ENCODE results near the gene SOAT1. TPM values are rescaled to one million over a fixed set of nuclear protein-coding genes. Genes with fewer than 3 reads are reported as not detected.
"Not testable (repeated sequence)": the region's sequence is repeated elsewhere in the genome, so short reads cannot be mapped to it uniquely, and the experiment has no call there.

The SOAT1 gene
- total RNA-seq (ENCODE audit: low replicate concordance) = 40.9 and 67.5 TPM in 2 replicates

DNA sequence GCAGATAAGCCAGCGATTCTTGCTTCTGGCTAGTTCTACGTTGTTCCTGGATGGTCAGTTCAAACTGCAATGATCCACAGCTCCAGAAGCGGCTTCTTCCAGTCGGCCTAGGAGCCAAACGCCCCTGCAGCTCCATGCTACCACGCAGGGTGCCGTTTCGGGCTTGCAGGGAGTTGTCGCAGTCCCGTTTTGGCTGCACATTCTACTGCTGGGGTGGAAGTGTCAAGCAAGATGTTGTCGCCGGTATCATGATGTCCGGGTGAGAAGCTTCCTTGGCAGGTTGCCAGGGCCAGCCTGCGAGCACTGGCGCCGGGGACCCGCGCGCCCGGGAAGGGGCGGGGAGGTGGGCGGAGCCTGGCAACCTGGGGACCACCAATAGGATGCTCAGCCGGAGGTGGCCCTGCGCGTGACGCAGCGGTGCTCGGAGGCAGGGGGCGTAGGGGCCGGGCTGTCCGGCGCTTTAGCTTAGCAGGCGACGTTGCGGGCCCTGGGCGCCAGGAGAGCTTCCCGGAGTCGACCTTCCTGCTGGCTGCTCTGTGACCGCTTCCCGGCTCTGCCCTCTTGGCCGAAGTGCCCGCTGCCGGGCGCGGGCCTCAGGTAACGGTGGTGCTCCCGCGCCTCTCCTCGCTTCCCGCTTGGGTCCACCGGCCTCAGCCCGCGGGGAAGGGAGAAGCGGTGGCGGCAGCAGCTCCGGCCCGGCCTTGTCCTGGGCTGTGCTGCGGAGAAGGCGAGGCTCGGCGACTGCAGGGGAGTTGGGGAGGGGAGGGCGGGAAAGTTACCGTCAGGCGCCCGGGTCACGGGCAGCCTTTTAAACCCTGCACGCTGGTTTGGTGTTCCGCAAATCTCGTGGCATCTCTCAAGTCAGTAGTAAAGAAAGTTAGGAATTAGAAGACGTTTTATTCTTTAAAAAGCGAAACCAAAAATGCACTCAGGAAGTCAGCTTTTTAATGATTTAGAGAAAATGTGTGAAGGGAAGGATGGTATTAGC lies at the start of gene SOAT1:
Gene SOAT1 (plus strand): TSS at position 458 of the 988 bp plus-strand sequence. CDS start 8,888 bp downstream, outside the sequence.
- TF ChIP-seq, protein P1, sequence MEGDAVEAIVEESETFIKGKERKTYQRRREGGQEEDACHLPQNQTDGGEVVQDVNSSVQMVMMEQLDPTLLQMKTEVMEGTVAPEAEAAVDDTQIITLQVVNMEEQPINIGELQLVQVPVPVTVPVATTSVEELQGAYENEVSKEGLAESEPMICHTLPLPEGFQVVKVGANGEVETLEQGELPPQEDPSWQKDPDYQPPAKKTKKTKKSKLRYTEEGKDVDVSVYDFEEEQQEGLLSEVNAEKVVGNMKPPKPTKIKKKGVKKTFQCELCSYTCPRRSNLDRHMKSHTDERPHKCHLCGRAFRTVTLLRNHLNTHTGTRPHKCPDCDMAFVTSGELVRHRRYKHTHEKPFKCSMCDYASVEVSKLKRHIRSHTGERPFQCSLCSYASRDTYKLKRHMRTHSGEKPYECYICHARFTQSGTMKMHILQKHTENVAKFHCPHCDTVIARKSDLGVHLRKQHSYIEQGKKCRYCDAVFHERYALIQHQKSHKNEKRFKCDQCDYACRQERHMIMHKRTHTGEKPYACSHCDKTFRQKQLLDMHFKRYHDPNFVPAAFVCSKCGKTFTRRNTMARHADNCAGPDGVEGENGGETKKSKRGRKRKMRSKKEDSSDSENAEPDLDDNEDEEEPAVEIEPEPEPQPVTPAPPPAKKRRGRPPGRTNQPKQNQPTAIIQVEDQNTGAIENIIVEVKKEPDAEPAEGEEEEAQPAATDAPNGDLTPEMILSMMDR (IDR thresholded peaks at IDR 0.05; ENCODE audit: insufficient read depth, low read length) = peak; percentile 28
- H3K4me3 ChIP-seq (ENCODE audit: low read depth, low read length) = peak within 1 kb of the TSS; percentile 78

DNA sequence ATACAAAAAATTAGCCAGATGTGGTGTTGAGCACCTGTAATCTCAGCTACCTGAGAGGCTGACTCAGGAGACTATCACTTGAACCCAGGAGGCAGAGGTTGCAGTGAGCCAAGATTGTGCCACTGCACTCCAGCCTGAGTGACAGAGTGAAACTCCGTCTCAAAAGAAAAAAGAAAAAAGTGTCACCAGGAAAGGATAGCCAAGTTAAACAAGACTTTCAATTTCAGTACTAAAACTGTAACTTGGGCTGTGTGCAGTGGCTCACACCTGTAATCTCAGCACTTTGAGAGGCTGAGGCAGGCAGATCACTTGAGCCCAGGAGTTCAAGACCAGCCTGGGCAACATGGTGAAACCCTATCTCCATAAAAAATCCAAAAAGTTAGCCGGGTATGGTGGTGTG lies 48.2 kb upstream of the SOAT1 start:
- not testable (repeated sequence) for H3K4me3 ChIP-seq (ENCODE audit: low read depth, low read length); DNase-seq (ENCODE audit: low read depth)

More for the DNA sequence above, at the start of gene SOAT1:
- DNase-seq (ENCODE audit: low read depth) = peak; percentile 84

DNA sequence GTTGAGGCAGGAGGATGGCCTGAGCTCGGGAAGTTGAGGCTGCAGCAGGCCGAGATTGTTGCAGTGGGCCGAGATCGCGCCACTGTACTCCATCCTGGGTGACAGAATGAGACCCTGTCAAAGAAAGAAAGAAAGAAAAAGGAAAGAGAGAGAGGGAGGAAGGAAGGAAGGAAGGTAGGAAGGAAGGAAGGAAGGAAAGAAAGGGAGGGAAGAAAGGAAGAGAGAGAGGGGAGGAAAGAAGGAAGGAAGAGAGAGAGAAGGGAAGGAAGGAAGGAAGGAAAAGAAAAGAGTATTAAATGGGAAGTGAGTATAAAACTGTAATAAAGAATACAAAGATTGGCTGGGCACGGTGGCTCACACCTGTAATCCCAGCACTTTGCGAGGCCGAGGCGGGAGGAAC lies 45.7 kb upstream of the SOAT1 start:
- TF ChIP-seq, protein P1 (IDR thresholded peaks at IDR 0.05; ENCODE audit: insufficient read depth, low read length) = no peak
- DNase-seq (ENCODE audit: low read depth) = no peak
- no peak overlapping the region for H3K4me3 ChIP-seq (ENCODE audit: low read depth, low read length)

DNA sequence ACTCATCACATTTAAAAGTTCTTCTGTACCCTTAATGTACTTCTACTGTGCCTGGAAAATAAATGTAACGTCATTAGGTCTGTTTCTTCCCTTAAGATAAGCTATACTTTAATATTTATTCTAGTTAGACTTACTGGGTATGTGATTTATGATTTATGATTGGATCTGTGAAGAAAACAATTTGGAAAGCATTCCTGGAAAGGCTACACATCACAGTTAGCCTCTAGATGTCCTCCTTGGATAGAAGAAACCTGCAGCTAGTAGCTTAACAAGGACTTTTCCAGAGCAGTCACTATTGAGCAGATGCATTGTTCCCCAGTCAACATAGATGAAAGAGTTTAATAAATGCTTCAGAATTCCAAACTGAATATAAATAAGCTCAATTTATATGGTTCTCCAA lies 41.9 kb upstream of the SOAT1 start:
- no peak overlapping the region for H3K4me3 ChIP-seq (ENCODE audit: low read depth, low read length)
- TF ChIP-seq, protein P1 (IDR thresholded peaks at IDR 0.05; ENCODE audit: insufficient read depth, low read length) = peak; percentile 61
- DNase-seq (ENCODE audit: low read depth) = peak; percentile 79

DNA sequence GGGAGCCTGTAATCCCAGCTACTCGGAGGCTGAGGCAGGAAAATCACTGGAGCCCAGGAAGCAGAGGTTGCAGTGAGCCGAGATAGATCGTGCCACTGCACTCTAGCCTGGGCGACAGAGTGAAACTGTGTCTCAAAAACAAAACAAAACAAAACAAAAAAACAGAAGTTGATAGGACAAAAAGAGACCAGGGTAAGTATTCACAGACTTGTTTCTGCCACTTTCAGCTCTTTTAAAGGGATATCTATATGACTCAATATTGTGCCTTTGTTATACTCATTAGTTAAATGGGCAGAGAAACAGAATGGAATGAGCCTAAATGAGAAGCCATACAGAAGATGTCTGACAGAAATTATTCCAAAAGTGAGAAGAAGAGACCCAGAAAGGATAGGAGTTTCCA lies 41.0 kb upstream of the SOAT1 start:
- TF ChIP-seq, protein P1 (IDR thresholded peaks at IDR 0.05; ENCODE audit: insufficient read depth, low read length) = no peak
- no peak for DNase-seq (ENCODE audit: low read depth)
- no peak overlapping the region for H3K4me3 ChIP-seq (ENCODE audit: low read depth, low read length)

DNA sequence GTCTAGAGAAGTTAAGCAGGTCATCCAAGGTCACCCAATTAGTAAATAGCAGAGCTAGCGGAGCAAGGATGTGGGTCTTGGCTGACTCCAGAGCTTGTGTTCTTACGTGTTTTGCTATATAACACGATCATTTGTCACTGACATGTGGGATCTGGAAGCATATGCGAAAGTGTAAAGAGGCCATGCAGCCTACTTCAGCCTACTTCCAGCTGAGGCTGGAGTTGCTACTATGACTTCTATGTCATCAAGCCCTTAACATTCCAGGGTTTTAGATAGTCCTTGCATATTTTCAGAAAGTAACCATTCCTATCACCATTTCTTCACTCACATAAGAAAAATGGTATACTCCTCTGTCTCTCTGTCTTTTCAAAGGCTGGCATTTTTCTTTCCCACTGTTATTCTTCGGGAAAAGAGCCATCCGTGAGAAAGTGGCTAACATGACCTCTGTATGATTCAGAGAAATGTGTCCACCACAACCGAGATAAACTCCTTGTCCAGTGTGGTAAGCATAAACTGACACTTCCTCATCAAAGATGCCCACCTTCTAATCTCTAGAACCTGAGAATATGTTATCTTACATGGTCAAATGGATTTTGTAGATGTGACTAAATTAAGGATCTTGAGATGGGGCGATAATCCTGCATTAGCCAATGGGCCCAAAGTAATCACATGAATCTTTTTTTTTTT lies 40.2 kb upstream of the SOAT1 start:
- H3K4me3 ChIP-seq (ENCODE audit: low read depth, low read length) = no peak overlapping the region
- TF ChIP-seq, protein P1 (IDR thresholded peaks at IDR 0.05; ENCODE audit: insufficient read depth, low read length) = no peak
- DNase-seq (ENCODE audit: low read depth) = peak; percentile 50

DNA sequence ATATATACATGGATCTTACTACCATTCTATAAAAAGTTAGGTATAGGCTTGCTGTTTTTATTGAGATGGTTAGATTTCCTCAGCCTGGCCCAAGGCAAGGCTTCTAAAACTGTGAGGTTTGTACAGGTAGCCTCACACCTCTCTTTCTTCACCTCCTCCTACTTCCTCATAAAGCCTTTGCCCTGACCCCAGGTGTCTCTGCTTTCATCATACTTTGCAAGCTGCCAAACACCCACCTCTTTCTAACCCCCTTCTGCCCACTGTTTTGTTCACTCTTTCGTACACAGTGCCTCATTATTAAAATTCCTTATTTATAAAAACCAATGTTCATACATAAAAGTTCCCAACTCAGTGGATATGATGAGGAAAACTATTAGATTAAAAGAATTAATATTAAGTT lies 31.4 kb upstream of the SOAT1 start:
- TF ChIP-seq, protein P1 (IDR thresholded peaks at IDR 0.05; ENCODE audit: insufficient read depth, low read length) = no peak
- no peak for DNase-seq (ENCODE audit: low read depth)
- no peak overlapping the region for H3K4me3 ChIP-seq (ENCODE audit: low read depth, low read length)
